G401.6 (cell line): ENCODE data around the gene APOL2.
"Not testable (repeated sequence)": the region's sequence is repeated elsewhere in the genome, so short reads cannot be mapped to it uniquely, and the experiment has no call there.

Experiments used
- FAIRE-seq: peaks from 2 replicates; lab custom pipeline; 2012; peaks lifted over from hg19 to GRCh38; lab: Jason Lieb, UNC

The APOL2 gene

DNA sequence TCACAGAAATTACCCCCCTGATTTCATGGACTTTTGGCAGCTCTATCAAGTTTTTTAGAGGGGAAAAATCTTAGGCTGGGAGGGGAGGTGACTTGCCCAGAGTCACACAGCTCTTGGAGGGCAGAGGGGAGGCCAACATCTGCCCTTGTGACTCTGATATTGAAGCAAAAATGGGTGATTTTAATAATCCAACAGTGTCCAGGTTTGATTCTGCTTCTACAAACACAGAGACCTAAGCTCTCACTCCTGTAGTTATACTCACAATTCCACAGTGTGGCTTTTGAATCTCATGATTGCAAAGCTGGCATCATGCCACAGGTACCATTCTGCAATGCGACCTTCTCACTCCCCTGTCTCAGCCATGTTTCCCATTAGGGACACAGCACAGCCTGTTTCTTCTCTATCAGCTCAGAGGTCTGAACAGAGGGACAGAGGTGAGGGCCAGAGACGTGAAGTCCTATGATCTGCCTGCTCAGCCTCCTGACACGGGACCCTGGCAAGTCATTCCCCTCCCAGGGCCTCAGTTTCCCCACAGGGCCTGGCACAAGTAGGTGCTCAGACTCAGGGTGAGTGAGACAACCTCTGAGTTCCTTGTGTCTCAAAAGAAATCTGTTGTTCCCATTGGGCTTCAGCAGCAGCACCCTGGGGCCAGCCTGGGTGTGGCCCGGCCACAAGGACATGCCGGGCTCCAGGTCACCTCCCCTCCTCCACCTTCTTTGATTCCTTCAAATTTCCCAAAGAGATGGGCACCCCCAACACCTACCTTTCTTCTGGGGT is 766 bp downstream of the APOL2 start:
- FAIRE-seq = no peak

GRCh38 chr22:36237462-36238372 is 1.6 kb downstream of the APOL2 start:
- no peak for FAIRE-seq

DNA sequence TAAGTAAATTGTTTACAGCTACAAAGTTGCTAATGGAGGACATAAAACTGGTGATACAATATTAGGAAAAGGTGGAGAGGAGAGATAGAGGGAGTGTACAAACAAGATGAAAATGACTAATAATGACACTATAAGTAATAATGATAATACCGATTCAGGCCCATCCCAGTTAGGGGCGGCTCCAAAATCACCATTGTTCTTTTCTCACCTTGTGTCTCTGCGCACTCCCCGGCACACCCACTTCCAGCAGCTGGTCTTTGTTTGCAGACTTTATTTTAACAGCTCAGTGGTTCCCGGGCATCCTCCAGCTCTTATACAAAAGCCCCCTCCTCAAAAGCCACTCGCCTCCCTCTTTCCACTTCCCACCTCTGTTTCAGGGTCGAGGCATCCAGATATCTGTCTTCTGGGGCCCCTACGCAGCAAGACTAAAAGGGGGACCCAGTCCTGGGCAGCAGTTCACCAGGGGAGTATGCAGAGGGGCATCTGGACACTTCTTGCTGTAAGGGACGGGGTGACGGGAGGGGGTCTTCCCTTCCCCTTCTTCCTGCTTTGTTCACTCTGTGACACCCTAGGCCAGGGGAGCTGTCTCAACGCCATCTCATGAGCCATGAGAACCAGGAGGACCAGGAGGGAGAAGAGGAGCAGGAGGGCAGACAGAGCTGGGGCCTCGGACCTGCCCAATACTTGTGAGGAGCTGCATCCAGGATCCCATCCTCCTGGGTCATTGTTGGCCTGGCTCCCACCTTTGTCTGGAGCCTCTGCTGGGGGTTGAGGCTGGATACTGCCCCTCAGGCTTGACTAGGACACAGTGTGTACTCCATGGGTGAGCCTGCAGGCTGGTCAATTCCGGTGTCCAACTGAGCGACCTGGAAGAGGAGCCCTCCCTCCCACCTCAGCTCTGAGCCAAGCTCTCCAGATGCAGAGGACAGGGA is 2.7 kb downstream of the APOL2 start:
- FAIRE-seq = no peak

DNA sequence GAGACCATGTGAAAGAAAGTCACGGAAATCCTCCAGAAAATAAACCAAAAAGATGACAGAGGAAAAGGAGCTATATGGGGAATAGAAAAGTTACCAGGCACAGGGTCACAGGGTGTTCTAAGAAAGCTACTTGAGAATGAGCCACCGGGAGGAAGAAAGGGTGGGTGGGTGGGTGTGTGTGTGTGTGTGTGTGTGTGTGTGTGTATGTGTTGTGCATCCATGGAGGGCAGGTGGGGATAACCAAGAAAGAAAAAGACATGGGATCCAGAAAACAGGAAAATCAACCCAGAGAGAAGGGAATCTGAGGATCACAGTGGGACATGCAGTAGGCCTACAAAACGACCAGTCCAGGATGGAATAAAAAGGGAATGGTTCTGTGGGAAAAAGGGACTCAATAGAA is 3.7 kb downstream of the APOL2 start:
- no peak for FAIRE-seq

DNA sequence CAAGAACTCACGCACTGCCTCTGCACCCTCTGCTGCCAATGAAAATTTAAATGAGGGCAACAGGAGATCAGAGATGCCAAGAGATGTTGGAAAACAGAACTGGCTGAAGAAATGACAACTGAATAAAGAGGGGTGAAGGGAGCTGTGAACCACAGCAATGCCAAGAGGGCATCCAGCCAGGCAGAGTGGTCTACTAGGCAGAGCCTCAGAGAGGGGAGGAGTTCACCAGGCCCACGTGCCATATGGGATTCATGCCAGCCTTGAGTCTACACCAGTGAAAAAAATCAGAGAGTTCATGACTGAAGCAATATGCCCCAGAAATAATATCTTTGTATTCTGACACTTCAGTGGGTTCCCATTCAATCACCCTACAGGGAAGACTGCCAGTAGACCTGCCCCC is 4.4 kb downstream of the APOL2 start:
- no peak for FAIRE-seq

GRCh38 chr22:36234213-36234612 is 5.1 kb downstream of the APOL2 start:
- FAIRE-seq = no peak

GRCh38 chr22:36233796-36234195 is 5.5 kb downstream of the APOL2 start:
- FAIRE-seq = no peak

DNA sequence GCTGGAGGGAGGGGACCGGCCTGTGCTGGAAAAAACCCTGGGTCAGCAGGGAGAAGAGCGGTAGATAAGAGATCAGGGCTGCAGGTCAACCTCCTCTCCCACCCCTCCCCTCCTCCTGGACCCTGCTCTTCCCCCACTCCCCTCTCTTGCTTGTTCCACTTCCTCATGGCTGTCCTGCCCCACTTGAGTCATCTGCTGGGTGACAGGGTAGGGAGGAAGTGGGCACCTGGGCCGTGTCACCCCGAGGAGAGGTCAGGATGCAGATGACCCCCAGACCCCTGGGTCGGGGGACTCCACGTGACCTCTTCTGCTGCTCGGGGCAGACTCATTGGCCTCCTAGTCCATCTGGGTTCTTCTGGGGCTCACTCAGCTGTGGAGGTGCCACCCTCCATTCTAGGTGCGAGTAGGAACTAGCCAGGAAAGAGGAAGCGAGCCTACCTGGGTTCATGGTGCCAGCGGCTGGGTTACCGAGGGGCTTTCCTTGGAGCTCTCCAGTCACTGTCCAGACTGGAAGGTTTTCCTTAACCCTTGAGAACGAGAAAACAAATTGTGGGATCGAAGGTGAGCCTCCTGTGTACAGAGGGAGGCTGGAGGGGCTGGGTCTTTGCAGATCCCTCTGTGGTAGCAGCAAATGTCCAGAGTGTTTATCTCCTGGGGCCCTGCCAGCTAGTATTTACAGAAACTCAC is 6.5 kb downstream of the APOL2 start:
- no peak for FAIRE-seq

DNA sequence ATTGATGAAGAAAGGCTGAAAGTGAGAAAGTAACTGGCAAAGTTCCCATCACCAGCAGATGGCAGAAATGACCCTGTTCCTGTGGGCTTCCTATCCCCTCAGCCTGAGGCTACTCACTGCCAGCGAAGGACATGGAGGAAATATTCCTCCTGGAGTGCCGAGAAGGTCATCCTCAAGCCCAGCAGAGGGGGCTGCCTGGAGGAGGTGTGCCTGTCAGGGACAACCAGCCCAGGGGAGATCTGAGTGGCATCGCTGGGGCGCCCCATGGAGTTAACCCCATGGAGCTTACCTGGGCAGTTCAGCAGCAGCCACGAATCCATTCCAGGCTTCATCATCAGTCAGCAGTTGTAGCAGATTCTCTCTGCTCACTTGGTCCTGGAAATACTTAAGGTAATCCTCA is 8.3 kb downstream of the APOL2 start:
- not testable (repeated sequence) for FAIRE-seq

DNA sequence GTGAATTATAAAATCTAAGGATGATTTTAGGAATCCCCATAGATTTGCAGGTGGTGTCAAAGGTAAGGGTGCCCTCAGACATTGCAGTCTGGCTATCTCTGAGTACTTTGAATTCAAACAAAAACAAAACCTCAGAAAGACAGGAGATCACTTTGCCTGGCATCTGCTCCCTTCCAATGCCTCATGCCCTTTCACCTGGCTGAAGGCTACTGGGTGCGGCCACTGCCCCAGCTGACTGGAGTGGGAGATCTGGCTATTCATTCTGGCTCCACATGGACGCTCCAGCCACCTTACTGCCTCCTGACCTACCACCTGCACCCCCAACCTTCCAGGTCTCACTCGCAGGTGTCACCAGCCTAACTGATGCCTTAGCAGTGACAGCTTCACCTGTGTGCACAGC is 9.7 kb downstream of the APOL2 start:
- not testable (repeated sequence) for FAIRE-seq

GRCh38 chr22:36228944-36229343 is 10.4 kb downstream of the APOL2 start:
- FAIRE-seq = no peak

DNA sequence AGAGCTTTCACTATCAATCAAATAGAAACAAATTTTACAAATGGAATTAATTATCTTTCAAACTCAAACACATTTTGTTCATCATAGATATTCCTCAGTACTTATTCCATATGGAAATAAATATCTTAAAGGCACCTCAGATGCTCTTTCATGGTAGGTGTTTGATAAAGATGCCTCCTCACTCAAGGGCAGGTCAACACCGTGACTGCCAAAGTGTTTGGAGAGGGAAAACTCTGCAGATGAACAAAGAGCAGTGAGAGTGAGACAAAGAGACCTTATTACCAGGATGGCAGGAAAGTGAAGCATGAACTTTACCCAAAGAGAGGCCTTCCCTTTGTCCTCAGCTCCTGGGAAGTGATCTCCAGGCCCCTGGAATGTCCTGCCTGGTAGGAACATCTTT is 11.0 kb downstream of the APOL2 start:
- FAIRE-seq = not testable (repeated sequence)

GRCh38 chr22:36227806-36228205 is 11.5 kb downstream of the APOL2 start:
- FAIRE-seq = no peak

- no peak for FAIRE-seq
These were observed 11.9 kb downstream of the APOL2 start for GRCh38 chr22:36227396-36227795.

- no peak for FAIRE-seq
These were observed 13.1 kb downstream of the APOL2 start for GRCh38 chr22:36226189-36226588.

GRCh38 chr22:36225333-36225922 is 13.9 kb downstream of the APOL2 start:
- no peak for FAIRE-seq

DNA sequence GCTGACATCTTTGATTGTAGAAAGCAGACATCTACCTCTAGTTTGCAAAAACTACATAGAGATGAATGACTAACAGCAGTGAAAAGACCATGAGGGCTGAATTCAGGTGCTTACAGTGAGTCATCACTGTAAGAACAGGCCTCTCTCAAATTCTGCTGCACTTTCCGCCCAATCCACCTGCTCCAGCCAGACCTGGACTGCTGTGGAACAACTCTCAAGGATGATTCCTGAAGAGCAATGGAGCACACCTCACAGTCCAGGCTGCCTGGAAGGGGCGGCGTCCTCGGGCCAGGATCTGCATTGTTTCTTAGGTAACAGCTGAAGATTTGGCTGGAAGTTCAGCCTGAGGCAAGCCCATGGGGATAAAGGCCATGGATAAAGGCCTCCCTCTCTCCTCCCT is 15.1 kb downstream of the APOL2 start:
- FAIRE-seq = no peak

DNA sequence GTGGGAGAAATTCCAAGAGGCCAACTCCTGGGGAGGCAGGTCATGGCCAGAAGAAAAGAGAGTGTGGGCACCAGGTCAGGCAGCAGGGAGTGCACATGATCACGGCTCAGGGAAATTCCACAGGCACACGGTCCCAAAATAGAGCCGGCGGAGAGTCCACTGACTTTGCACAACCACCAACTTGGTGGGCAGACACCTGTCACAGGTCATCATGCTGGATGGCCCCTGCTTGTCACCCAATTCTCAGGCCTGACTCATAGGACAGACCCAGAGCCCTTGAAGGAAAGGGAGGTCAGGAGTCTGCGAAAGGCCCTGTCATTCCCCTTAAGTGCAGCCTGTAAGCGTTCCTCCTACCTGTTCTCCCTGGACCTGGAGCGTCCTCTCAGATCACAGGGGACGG is 15.8 kb downstream of the APOL2 start:
- no peak for FAIRE-seq

GRCh38 chr22:36222887-36223450 is 16.4 kb downstream of the APOL2 start:
- FAIRE-seq = no peak

GRCh38 chr22:36221799-36222751 is 17.3 kb downstream of the APOL2 start:
- FAIRE-seq = no peak
